IMR-90 (cell line): ENCODE results near the gene CD7. TPM values are rescaled to one million over a fixed set of nuclear protein-coding genes. Genes with fewer than 3 reads are reported as not detected.
A peak's percentile ranks its signal among the peaks of the same experiment; 100 is the strongest.

Experiments
- ATAC-seq: fragments of 200-7000 bp; cut with Tn5 transposase; 2 replicates; pipeline ENCODE4 v1.9.1; 2020; ENCODE audit warnings: low read depth, mild to moderate bottlenecking, moderate library complexity
- BruUV-seq: library from RNA; stranded (reverse); fragments of 400-500 nt; replicated peaks from 2 replicates; lab custom pipeline; 2021; lab: Mats Ljungman, UMichigan
- CTCF ChIA-PET: fragments of 300-600 bp; formaldehyde crosslinking; extraction: SDS; loops from one replicate; lab custom pipeline; 2021; ENCODE audit warnings: antibody characterized with exemption; lab: Yijun Ruan, JAX
- POLR2A ChIA-PET: fragments of 300-600 bp; sonication (Branson Sonifier 250); formaldehyde crosslinking; loops from one replicate; lab custom pipeline; 2022; ENCODE audit warnings: antibody characterized with exemption; ENCODE audit not compliant: unreplicated experiment; lab: Charles Lee
- DNase-seq: peaks from one replicate; pipeline ENCODE4 v3.0.0; 2013
- H2AFZ ChIP-seq: replicated peaks from 2 replicates; pipeline ENCODE3; 2013; ENCODE audit warnings: low read length, mild to moderate bottlenecking; ENCODE audit not compliant: poor library complexity
- H2AK5ac ChIP-seq: 2 replicates; pipeline ENCODE4 v1.6.1; 2013; ENCODE audit warnings: low read depth, low read length, inconsistent platforms
- H2AK9ac ChIP-seq: replicated peaks from 2 replicates; pipeline ENCODE3; 2013; ENCODE audit warnings: mild to moderate bottlenecking, low read depth, low read length, moderate library complexity; ENCODE audit not compliant: poor library complexity
- H2BK120ac ChIP-seq: 2 replicates; pipeline ENCODE4 v1.6.1; 2013; ENCODE audit warnings: low read depth, low read length, inconsistent platforms
- H2BK15ac ChIP-seq: 3 replicates; pipeline ENCODE4 v1.6.1; 2013; ENCODE audit warnings: low read depth, low read length, inconsistent platforms
- H2BK20ac ChIP-seq: 2 replicates; pipeline ENCODE4 v1.6.1; 2013; ENCODE audit warnings: low read depth, mild to moderate bottlenecking, inconsistent platforms, low read length, moderate library complexity
- H2BK5ac ChIP-seq: 2 replicates; pipeline ENCODE4 v1.6.1; 2013; ENCODE audit warnings: mild to moderate bottlenecking, low read depth, low read length, inconsistent platforms; ENCODE audit not compliant: poor library complexity, severe bottlenecking
- H3K14ac ChIP-seq: replicated peaks from 2 replicates; pipeline ENCODE4 v1.6.1; 2013; ENCODE audit warnings: low read depth, low read length, inconsistent platforms
- H3K18ac ChIP-seq: 2 replicates; pipeline ENCODE4 v1.6.1; 2013; ENCODE audit warnings: low read depth, low read length, control low read depth
- H3K23ac ChIP-seq: 2 replicates; pipeline ENCODE4 v1.6.1; 2013; ENCODE audit warnings: low read depth, low read length, inconsistent platforms
- H3K27ac ChIP-seq: 2 replicates; pipeline ENCODE4 v1.5.1; 2013; ENCODE audit warnings: mild to moderate bottlenecking, control low read depth, low read length; ENCODE audit not compliant: insufficient read depth
- H3K27me3 ChIP-seq: 2 replicates; pipeline ENCODE4 v1.6.1; 2013; ENCODE audit warnings: low read length; ENCODE audit not compliant: control insufficient read depth, insufficient read depth
- H3K36me3 ChIP-seq: 2 replicates; pipeline ENCODE4 v1.6.1; 2013; ENCODE audit warnings: low read length, mixed read lengths; ENCODE audit not compliant: control insufficient read depth, insufficient read depth
- H3K4ac ChIP-seq: 2 replicates; pipeline ENCODE4 v1.6.1; 2013; ENCODE audit warnings: low read depth, low read length, inconsistent platforms
- H3K4me1 ChIP-seq: 2 replicates; pipeline ENCODE4 v1.6.1; 2013; ENCODE audit warnings: low read length, mixed read lengths; ENCODE audit not compliant: control insufficient read depth, insufficient read depth
- H3K4me2 ChIP-seq: 2 replicates; pipeline ENCODE4 v1.6.1; 2013; ENCODE audit warnings: low read depth, mild to moderate bottlenecking, control low read depth, low read length, moderate library complexity
- H3K4me3 ChIP-seq: 2 replicates; pipeline ENCODE4 v1.5.1; 2013; ENCODE audit warnings: low read depth, mild to moderate bottlenecking, control low read depth, low read length, moderate library complexity; ENCODE audit not compliant: insufficient read depth
- H3K56ac ChIP-seq: 2 replicates; pipeline ENCODE4 v1.6.1; 2013; ENCODE audit warnings: low read length, inconsistent platforms; ENCODE audit not compliant: insufficient read depth; ENCODE audit errors: extremely low read depth
- H3K79me1 ChIP-seq, 2 experiments: 2 replicates each; pipeline ENCODE4 v1.6.1; 2013; ENCODE audit warnings: low read length in 2 of 2, inconsistent platforms in 1 of 2, low read depth in 1 of 2
- H3K9ac ChIP-seq: 2 replicates; pipeline ENCODE4 v1.6.1; 2013; ENCODE audit warnings: low read depth, low read length, control low read depth
- H3K9me1 ChIP-seq: 2 replicates; pipeline ENCODE4 v1.6.1; 2013; ENCODE audit warnings: low read length, inconsistent platforms; ENCODE audit not compliant: insufficient read depth
- H3K9me3 ChIP-seq: 2 replicates; pipeline ENCODE4 v1.6.1; 2013; ENCODE audit warnings: low read length; ENCODE audit not compliant: control insufficient read depth, insufficient read depth
- H4K20me1 ChIP-seq: 2 replicates; pipeline ENCODE4 v1.6.1; 2013; ENCODE audit warnings: low read length, inconsistent platforms; ENCODE audit not compliant: insufficient read depth
- H4K5ac ChIP-seq: 2 replicates; pipeline ENCODE4 v1.6.1; 2013; ENCODE audit warnings: mild to moderate bottlenecking, low read depth, low read length, control low read depth
- H4K8ac ChIP-seq, 2 experiments: 2 replicates each; pipeline ENCODE4 v1.6.1; 2013; ENCODE audit warnings: low read depth in 2 of 2, low read length in 2 of 2, control low read depth in 1 of 2, inconsistent platforms in 1 of 2
- H4K91ac ChIP-seq: 2 replicates; pipeline ENCODE4 v1.6.1; 2013; ENCODE audit warnings: low read depth, low read length, inconsistent platforms; ENCODE audit not compliant: insufficient read depth
- BHLHE40 ChIP-seq: fragments of 150-350 bp; IDR thresholded peaks from 2 replicates; pipeline ENCODE4 v1.6.1; 2016; ENCODE audit warnings: mild to moderate bottlenecking, low read depth, low read length
- CEBPB ChIP-seq: IDR thresholded peaks from 2 replicates; pipeline ENCODE4 v1.6.1; 2012; ENCODE audit warnings: low read depth, low read length, improper control_type of control experiment
- CHD1 ChIP-seq: IDR thresholded peaks from 2 replicates; pipeline ENCODE4 v1.6.1; 2012; ENCODE audit warnings: low read depth, low read length, improper control_type of control experiment
- FOS ChIP-seq: fragments of 150-350 bp; IDR thresholded peaks from 2 replicates; pipeline ENCODE4 v1.6.1; 2016; ENCODE audit warnings: low read depth, low read length
- MAFK ChIP-seq: IDR thresholded peaks from 2 replicates; pipeline ENCODE4 v1.6.1; 2012; ENCODE audit warnings: low read depth, low read length, improper control_type of control experiment
- MAZ ChIP-seq: IDR thresholded peaks from 2 replicates; pipeline ENCODE4 v1.6.1; 2012; ENCODE audit warnings: low read depth, mild to moderate bottlenecking, low read length, improper control_type of control experiment, moderate library complexity, borderline replicate concordance
- MXI1 ChIP-seq: IDR thresholded peaks from 2 replicates; pipeline ENCODE4 v1.6.1; 2012; ENCODE audit warnings: low read depth, mild to moderate bottlenecking, low read length, moderate library complexity, borderline replicate concordance
- NFE2L2 ChIP-seq: fragments of 150-350 bp; IDR thresholded peaks from 2 replicates; pipeline ENCODE4 v1.6.1; 2016; ENCODE audit warnings: low read depth, mild to moderate bottlenecking, low read length
- POLR2A ChIP-seq: IDR thresholded peaks from 2 replicates; pipeline ENCODE4 v1.6.1; 2012; ENCODE audit warnings: mild to moderate bottlenecking, low read depth, low read length
- RAD21 ChIP-seq: IDR thresholded peaks from 2 replicates; pipeline ENCODE4 v1.6.1; 2012; ENCODE audit warnings: low read length, improper control_type of control experiment
- RCOR1 ChIP-seq: IDR thresholded peaks from 2 replicates; pipeline ENCODE4 v1.6.1; 2012; ENCODE audit warnings: mild to moderate bottlenecking, low read length, improper control_type of control experiment; ENCODE audit not compliant: insufficient replicate concordance
- RFX5 ChIP-seq: IDR thresholded peaks from 2 replicates; pipeline ENCODE4 v1.8.0; 2012; ENCODE audit warnings: low read depth, mild to moderate bottlenecking, low read length, moderate library complexity
- SMC3 ChIP-seq: fragments of 150-350 bp; IDR thresholded peaks from 2 replicates; pipeline ENCODE4 v1.6.1; 2016; ENCODE audit warnings: low read depth, mild to moderate bottlenecking, antibody characterized with exemption, low read length, moderate library complexity
- USF2 ChIP-seq: fragments of 150-350 bp; IDR thresholded peaks from 2 replicates; pipeline ENCODE4 v1.6.1; 2017; ENCODE audit warnings: mild to moderate bottlenecking, antibody characterized with exemption, low read length, low read depth
- WGBS, 2 experiments: methylation state at CpG; one replicate each; pipeline versions ENCODE4 v1.1.5 to v1.1.7; 2013; ENCODE audit warnings: missing lambda C conversion rate in 2 of 2; ENCODE audit not compliant: insufficient read length in 1 of 2; ENCODE audit errors: extremely low coverage in 2 of 2; 5-methylcytosine and 5-hydroxymethylcytosine counted together
- dilution Hi-C: fragments of 300-500 bp; cut with HindIII; formaldehyde crosslinking; loops from one replicate; pipeline ENCODE4 v1.14.3; 2018; ENCODE audit warnings: low sequenced_read_pairs; ENCODE audit not compliant: unreplicated experiment
- in situ Hi-C: fragments of 300-500 bp; cut with MboI; formaldehyde crosslinking; loops from 3 replicates; pipeline ENCODE4 v1.14.3; 2019; ENCODE audit warnings: low sequenced_read_pairs, inconsistent platforms, mixed read lengths
- intact Hi-C: fragments of 100-400 bp; cut with micrococcal nuclease; formaldehyde crosslinking; loops from 2 replicates; pipeline ENCODE4 v1.10.0; 2022
- polyA plus RNA-seq, 3 experiments: library from polyadenylated mRNA; depleted of rRNA; stranded (reverse); fragments of >200 nt; gene quantifications; 2 replicates each; pipeline ENCODE4 v1.2.3, GENCODE V29; 2012; ENCODE audit warnings: low replicate concordance in 1 of 3
- total RNA-seq: library from RNA; depleted of rRNA; stranded (reverse); fragments of >200 nt; gene quantifications from 2 replicates; pipeline ENCODE4 v1.2.3, GENCODE V29; 2012
- TF ChIP-seq, protein P1 (sequence below): fragments of 150-350 bp; IDR thresholded peaks from 2 replicates; pipeline ENCODE4 v1.6.1; 2016; ENCODE audit warnings: low read depth, mild to moderate bottlenecking, low read length, moderate library complexity, borderline replicate concordance
- TF ChIP-seq, protein P2 (sequence below): conservative IDR thresholded peaks from 2 replicates; pipeline ENCODE4 v1.5.1; 2012; ENCODE audit warnings: mild to moderate bottlenecking, low read depth, low read length, improper control_type of control experiment

The CD7 gene
- total and polyA plus RNA-seq, 2 of the 4 experiments (the other 2 are of a cell fraction) = not detected

- Histone ChIP-seq H4K20me1 (peaks cover 78% of the 10 kb centered on the region), H3K9me1 (peaks cover 43% of the 10 kb centered on the region), H2AK9ac (no peak overlapping the region), H3K27me3 (no peaks in the 10 kb centered on the region), H3K27ac (no peak overlapping the region), H3K56ac (no peak overlapping the region), H3K4me2 (0 out of 2 replicates have a peak overlapping the region, but pooled peaks have one; percentile 14), H3K79me1 (peaks cover 13 to 70% of the 10 kb centered on the region in 2 experiments), H3K4ac (no peak overlapping the region), H3K23ac (no peak overlapping the region; the same call in 1 of the 2 replicates), H2BK20ac (no peak overlapping the region), H3K36me3 (peaks cover 43% of the 10 kb centered on the region), H3K4me1 (peaks cover 44% of the 10 kb centered on the region), H3K9me3 (no peaks in the 10 kb centered on the region), H4K8ac (no peak overlapping the region), H3K14ac (no peak overlapping the region), H3K18ac (no peak overlapping the region), H2AK5ac (no peak overlapping the region; the same call in 1 of the 2 replicates), H3K9ac (no peak overlapping the region), H3K4me3 (no peak overlapping the region), H2BK120ac (no peak overlapping the region), H2AFZ (no peak overlapping the region), H2BK5ac (no peak overlapping the region), H4K5ac (no peak overlapping the region), H4K91ac (no peak overlapping the region), H2BK15ac (no peak overlapping the region)
- intact Hi-C loops (loop anchor here (5.0 kb wide), 1 partner anchor 52 kb away; no protein-coding TSS in a partner anchor), dilution Hi-C loops (no loop called here), in situ Hi-C loops (no loop called here)
- DNase-seq = no peak
- no TSS peak for BruUV-seq
- WGBS, 2 experiments = 92% methylated on average over 9 of the region's 13 CpGs; no CpG with 5 or more reads in 1 of the 2 experiments
- ATAC-seq = no peak
- TF ChIP-seq CEBPB (no peak), MXI1 (no peak), MAFK (no peak), FOS (no peak), CHD1 (no peak), USF2 (no peak), SMC3 (no peak), RAD21 (no peak), POLR2A (no peak), MAZ (no peak), NFE2L2 (no peak), BHLHE40 (no peak), RCOR1 (no peak), RFX5 (no peak)
- TF ChIP-seq, protein P1, sequence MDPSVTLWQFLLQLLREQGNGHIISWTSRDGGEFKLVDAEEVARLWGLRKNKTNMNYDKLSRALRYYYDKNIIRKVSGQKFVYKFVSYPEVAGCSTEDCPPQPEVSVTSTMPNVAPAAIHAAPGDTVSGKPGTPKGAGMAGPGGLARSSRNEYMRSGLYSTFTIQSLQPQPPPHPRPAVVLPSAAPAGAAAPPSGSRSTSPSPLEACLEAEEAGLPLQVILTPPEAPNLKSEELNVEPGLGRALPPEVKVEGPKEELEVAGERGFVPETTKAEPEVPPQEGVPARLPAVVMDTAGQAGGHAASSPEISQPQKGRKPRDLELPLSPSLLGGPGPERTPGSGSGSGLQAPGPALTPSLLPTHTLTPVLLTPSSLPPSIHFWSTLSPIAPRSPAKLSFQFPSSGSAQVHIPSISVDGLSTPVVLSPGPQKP = no peak
- TF ChIP-seq, protein P2, sequence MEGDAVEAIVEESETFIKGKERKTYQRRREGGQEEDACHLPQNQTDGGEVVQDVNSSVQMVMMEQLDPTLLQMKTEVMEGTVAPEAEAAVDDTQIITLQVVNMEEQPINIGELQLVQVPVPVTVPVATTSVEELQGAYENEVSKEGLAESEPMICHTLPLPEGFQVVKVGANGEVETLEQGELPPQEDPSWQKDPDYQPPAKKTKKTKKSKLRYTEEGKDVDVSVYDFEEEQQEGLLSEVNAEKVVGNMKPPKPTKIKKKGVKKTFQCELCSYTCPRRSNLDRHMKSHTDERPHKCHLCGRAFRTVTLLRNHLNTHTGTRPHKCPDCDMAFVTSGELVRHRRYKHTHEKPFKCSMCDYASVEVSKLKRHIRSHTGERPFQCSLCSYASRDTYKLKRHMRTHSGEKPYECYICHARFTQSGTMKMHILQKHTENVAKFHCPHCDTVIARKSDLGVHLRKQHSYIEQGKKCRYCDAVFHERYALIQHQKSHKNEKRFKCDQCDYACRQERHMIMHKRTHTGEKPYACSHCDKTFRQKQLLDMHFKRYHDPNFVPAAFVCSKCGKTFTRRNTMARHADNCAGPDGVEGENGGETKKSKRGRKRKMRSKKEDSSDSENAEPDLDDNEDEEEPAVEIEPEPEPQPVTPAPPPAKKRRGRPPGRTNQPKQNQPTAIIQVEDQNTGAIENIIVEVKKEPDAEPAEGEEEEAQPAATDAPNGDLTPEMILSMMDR = no peak
- CTCF ChIA-PET = no interaction called here
- POLR2A ChIA-PET = interaction anchor here (0.8 kb wide), 1 partner anchor 74 kb away, joined by 16 read pairs; no protein-coding TSS in a partner anchor
These were observed 47.4 kb downstream of the CD7 start for GRCh38 chr17:82269882-82270500.
